Keratinocyte (primary cell): ENCODE data around the gene NR2C1.

Experiments used
- EZH2 ChIP-seq: IDR thresholded peaks from one replicate; pipeline ENCODE4 v1.6.1; 2012; ENCODE audit warnings: inconsistent platforms, mild to moderate bottlenecking, low read length, moderate library complexity
- TF ChIP-seq, protein P1 (sequence below), 3 experiments: IDR thresholded peaks in 1 of 3; conservative IDR thresholded peaks in 1 of 3; optimal IDR thresholded peaks in 1 of 3; 2 replicates in 2 of 3; 3 replicates in 1 of 3; pipeline versions ENCODE3 to v1.5.1; 2011; ENCODE audit warnings: low read length in 3 of 3, mild to moderate bottlenecking in 3 of 3, moderate library complexity in 2 of 3, control low read depth in 1 of 3, inconsistent platforms in 1 of 3; ENCODE audit not compliant: insufficient read depth in 2 of 3; ENCODE audit errors: extremely low read depth in 1 of 3

GRCh38 chr12:95089462-95089861 is 16.0 kb upstream of the NR2C1 start:
- TF ChIP-seq, protein P1, sequence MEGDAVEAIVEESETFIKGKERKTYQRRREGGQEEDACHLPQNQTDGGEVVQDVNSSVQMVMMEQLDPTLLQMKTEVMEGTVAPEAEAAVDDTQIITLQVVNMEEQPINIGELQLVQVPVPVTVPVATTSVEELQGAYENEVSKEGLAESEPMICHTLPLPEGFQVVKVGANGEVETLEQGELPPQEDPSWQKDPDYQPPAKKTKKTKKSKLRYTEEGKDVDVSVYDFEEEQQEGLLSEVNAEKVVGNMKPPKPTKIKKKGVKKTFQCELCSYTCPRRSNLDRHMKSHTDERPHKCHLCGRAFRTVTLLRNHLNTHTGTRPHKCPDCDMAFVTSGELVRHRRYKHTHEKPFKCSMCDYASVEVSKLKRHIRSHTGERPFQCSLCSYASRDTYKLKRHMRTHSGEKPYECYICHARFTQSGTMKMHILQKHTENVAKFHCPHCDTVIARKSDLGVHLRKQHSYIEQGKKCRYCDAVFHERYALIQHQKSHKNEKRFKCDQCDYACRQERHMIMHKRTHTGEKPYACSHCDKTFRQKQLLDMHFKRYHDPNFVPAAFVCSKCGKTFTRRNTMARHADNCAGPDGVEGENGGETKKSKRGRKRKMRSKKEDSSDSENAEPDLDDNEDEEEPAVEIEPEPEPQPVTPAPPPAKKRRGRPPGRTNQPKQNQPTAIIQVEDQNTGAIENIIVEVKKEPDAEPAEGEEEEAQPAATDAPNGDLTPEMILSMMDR (optimal IDR thresholded peaks at IDR 0.05 in 1 of 3, IDR thresholded peaks at IDR 0.05 in 1 of 3, conservative IDR thresholded peaks at IDR 0.05 in 1 of 3; ENCODE audit: extremely low read depth in 1 of 3, insufficient read depth in 2 of 3, low read length in 3 of 3), result no peak
- TF ChIP-seq EZH2, result no peak
